A172 (cell line): ENCODE measurements around the gene PLIN4. TPM values are rescaled to one million over a fixed set of nuclear protein-coding genes. Genes with fewer than 3 reads are reported as not detected.
"Not testable (repeated sequence)": the region's sequence is repeated elsewhere in the genome, so short reads cannot be mapped to it uniquely, and the experiment has no call there.

Source experiments
- DNase-seq: peaks from one replicate; pipeline ENCODE4 v3.0.0-alpha.2; 2015; ENCODE audit warnings: low spot score
- total RNA-seq: library from RNA; depleted of rRNA; stranded (reverse); fragments of >200 nt; shearing (Covaris generic); gene quantifications from 2 replicates; pipeline ENCODE4 v1.2.3, GENCODE V29; 2014; rRNA removed

Gene PLIN4
- 0.17 TPM in 2 replicates for total RNA-seq

- no peak for DNase-seq
Observed at GRCh38 chr19:4518345-4519171, at the start of gene PLIN4. PLIN4 (minus strand) TSS chr19:4518486; CDS start chr19:4518272, 214 bp downstream.

- DNase-seq = peak; percentile 52
Observed at GRCh38 chr19:4567584-4568071, 49.3 kb upstream of the PLIN4 start.

GRCh38 chr19:4566402-4567051, 48.2 kb upstream of the PLIN4 start:
- no peak for DNase-seq

- not testable (repeated sequence) for DNase-seq
Observed at GRCh38 chr19:4563562-4563961, 45.3 kb upstream of the PLIN4 start.

GRCh38 chr19:4562085-4562484, 43.8 kb upstream of the PLIN4 start:
- DNase-seq = not testable (repeated sequence)

- peak; percentile 55 for DNase-seq
Observed at GRCh38 chr19:4559569-4559968, 41.3 kb upstream of the PLIN4 start, which contains the start of gene SEMA6B. SEMA6B (minus strand) TSS chr19:4559684; CDS start chr19:4558457, 1,227 bp downstream.

- DNase-seq = no peak
Observed at GRCh38 chr19:4557971-4558941, 40.0 kb upstream of the PLIN4 start.

- DNase-seq = no peak
Observed at GRCh38 chr19:4557144-4557970, 39.1 kb upstream of the PLIN4 start.

- peak; percentile 31 for DNase-seq
Observed at GRCh38 chr19:4556597-4557127, 38.4 kb upstream of the PLIN4 start.

- DNase-seq = peak; percentile 36
Observed at GRCh38 chr19:4555657-4556561, 37.6 kb upstream of the PLIN4 start.

GRCh38 chr19:4554717-4555116, 36.4 kb upstream of the PLIN4 start:
- DNase-seq = no peak

- no peak for DNase-seq
Observed at GRCh38 chr19:4553775-4554174, 35.5 kb upstream of the PLIN4 start.

GRCh38 chr19:4553092-4553695, 34.9 kb upstream of the PLIN4 start:
- DNase-seq = no peak

GRCh38 chr19:4552525-4552819, 34.2 kb upstream of the PLIN4 start:
- no peak for DNase-seq

GRCh38 chr19:4550479-4551050, 32.3 kb upstream of the PLIN4 start:
- DNase-seq = no peak

- no peak for DNase-seq
Observed at GRCh38 chr19:4550018-4550417, 31.7 kb upstream of the PLIN4 start.

- DNase-seq = no peak
Observed at GRCh38 chr19:4548238-4548584, 29.9 kb upstream of the PLIN4 start.

- no peak for DNase-seq
Observed at GRCh38 chr19:4547303-4548237, 29.3 kb upstream of the PLIN4 start.
